IMR-90 (cell line): ENCODE data around the gene TIAM2. TPM values are rescaled to one million over a fixed set of nuclear protein-coding genes. Genes with fewer than 3 reads are reported as not detected.

ENCODE experiments used
- ATAC-seq: fragments of 200-7000 bp; cut with Tn5 transposase; 2 replicates; pipeline ENCODE4 v1.9.1; 2020; ENCODE audit warnings: low read depth, mild to moderate bottlenecking, moderate library complexity
- BruUV-seq: library from RNA; stranded (reverse); fragments of 400-500 nt; replicated peaks from 2 replicates; lab custom pipeline; 2021; lab: Mats Ljungman, UMichigan
- CTCF ChIA-PET: fragments of 300-600 bp; formaldehyde crosslinking; extraction: SDS; loops from one replicate; lab custom pipeline; 2021; ENCODE audit warnings: antibody characterized with exemption; lab: Yijun Ruan, JAX
- POLR2A ChIA-PET: fragments of 300-600 bp; sonication (Branson Sonifier 250); formaldehyde crosslinking; loops from one replicate; lab custom pipeline; 2022; ENCODE audit warnings: antibody characterized with exemption; ENCODE audit not compliant: unreplicated experiment; lab: Charles Lee
- DNase-seq: peaks from one replicate; pipeline ENCODE4 v3.0.0; 2013
- H2AFZ ChIP-seq: replicated peaks from 2 replicates; pipeline ENCODE3; 2013; ENCODE audit warnings: low read length, mild to moderate bottlenecking; ENCODE audit not compliant: poor library complexity
- H2AK5ac ChIP-seq: 2 replicates; pipeline ENCODE4 v1.6.1; 2013; ENCODE audit warnings: low read depth, low read length, inconsistent platforms
- H2AK9ac ChIP-seq: replicated peaks from 2 replicates; pipeline ENCODE3; 2013; ENCODE audit warnings: mild to moderate bottlenecking, low read depth, low read length, moderate library complexity; ENCODE audit not compliant: poor library complexity
- H2BK120ac ChIP-seq: 2 replicates; pipeline ENCODE4 v1.6.1; 2013; ENCODE audit warnings: low read depth, low read length, inconsistent platforms
- H2BK15ac ChIP-seq: 3 replicates; pipeline ENCODE4 v1.6.1; 2013; ENCODE audit warnings: low read depth, low read length, inconsistent platforms
- H2BK20ac ChIP-seq: 2 replicates; pipeline ENCODE4 v1.6.1; 2013; ENCODE audit warnings: low read depth, mild to moderate bottlenecking, inconsistent platforms, low read length, moderate library complexity
- H2BK5ac ChIP-seq: 2 replicates; pipeline ENCODE4 v1.6.1; 2013; ENCODE audit warnings: mild to moderate bottlenecking, low read depth, low read length, inconsistent platforms; ENCODE audit not compliant: poor library complexity, severe bottlenecking
- H3K14ac ChIP-seq: replicated peaks from 2 replicates; pipeline ENCODE4 v1.6.1; 2013; ENCODE audit warnings: low read depth, low read length, inconsistent platforms
- H3K18ac ChIP-seq: 2 replicates; pipeline ENCODE4 v1.6.1; 2013; ENCODE audit warnings: low read depth, low read length, control low read depth
- H3K23ac ChIP-seq: 2 replicates; pipeline ENCODE4 v1.6.1; 2013; ENCODE audit warnings: low read depth, low read length, inconsistent platforms
- H3K27ac ChIP-seq: 2 replicates; pipeline ENCODE4 v1.5.1; 2013; ENCODE audit warnings: mild to moderate bottlenecking, control low read depth, low read length; ENCODE audit not compliant: insufficient read depth
- H3K27me3 ChIP-seq: 2 replicates; pipeline ENCODE4 v1.6.1; 2013; ENCODE audit warnings: low read length; ENCODE audit not compliant: control insufficient read depth, insufficient read depth
- H3K36me3 ChIP-seq: 2 replicates; pipeline ENCODE4 v1.6.1; 2013; ENCODE audit warnings: low read length, mixed read lengths; ENCODE audit not compliant: control insufficient read depth, insufficient read depth
- H3K4ac ChIP-seq: 2 replicates; pipeline ENCODE4 v1.6.1; 2013; ENCODE audit warnings: low read depth, low read length, inconsistent platforms
- H3K4me1 ChIP-seq: 2 replicates; pipeline ENCODE4 v1.6.1; 2013; ENCODE audit warnings: low read length, mixed read lengths; ENCODE audit not compliant: control insufficient read depth, insufficient read depth
- H3K4me2 ChIP-seq: 2 replicates; pipeline ENCODE4 v1.6.1; 2013; ENCODE audit warnings: low read depth, mild to moderate bottlenecking, control low read depth, low read length, moderate library complexity
- H3K4me3 ChIP-seq: 2 replicates; pipeline ENCODE4 v1.5.1; 2013; ENCODE audit warnings: low read depth, mild to moderate bottlenecking, control low read depth, low read length, moderate library complexity; ENCODE audit not compliant: insufficient read depth
- H3K56ac ChIP-seq: 2 replicates; pipeline ENCODE4 v1.6.1; 2013; ENCODE audit warnings: low read length, inconsistent platforms; ENCODE audit not compliant: insufficient read depth; ENCODE audit errors: extremely low read depth
- H3K79me1 ChIP-seq, 2 experiments: 2 replicates each; pipeline ENCODE4 v1.6.1; 2013; ENCODE audit warnings: low read length in 2 of 2, inconsistent platforms in 1 of 2, low read depth in 1 of 2
- H3K9ac ChIP-seq: 2 replicates; pipeline ENCODE4 v1.6.1; 2013; ENCODE audit warnings: low read depth, low read length, control low read depth
- H3K9me1 ChIP-seq: 2 replicates; pipeline ENCODE4 v1.6.1; 2013; ENCODE audit warnings: low read length, inconsistent platforms; ENCODE audit not compliant: insufficient read depth
- H3K9me3 ChIP-seq: 2 replicates; pipeline ENCODE4 v1.6.1; 2013; ENCODE audit warnings: low read length; ENCODE audit not compliant: control insufficient read depth, insufficient read depth
- H4K20me1 ChIP-seq: 2 replicates; pipeline ENCODE4 v1.6.1; 2013; ENCODE audit warnings: low read length, inconsistent platforms; ENCODE audit not compliant: insufficient read depth
- H4K5ac ChIP-seq: 2 replicates; pipeline ENCODE4 v1.6.1; 2013; ENCODE audit warnings: mild to moderate bottlenecking, low read depth, low read length, control low read depth
- H4K8ac ChIP-seq, 2 experiments: 2 replicates each; pipeline ENCODE4 v1.6.1; 2013; ENCODE audit warnings: low read depth in 2 of 2, low read length in 2 of 2, control low read depth in 1 of 2, inconsistent platforms in 1 of 2
- H4K91ac ChIP-seq: 2 replicates; pipeline ENCODE4 v1.6.1; 2013; ENCODE audit warnings: low read depth, low read length, inconsistent platforms; ENCODE audit not compliant: insufficient read depth
- CEBPB ChIP-seq: IDR thresholded peaks from 2 replicates; pipeline ENCODE4 v1.6.1; 2012; ENCODE audit warnings: low read depth, low read length, improper control_type of control experiment
- CHD1 ChIP-seq: IDR thresholded peaks from 2 replicates; pipeline ENCODE4 v1.6.1; 2012; ENCODE audit warnings: low read depth, low read length, improper control_type of control experiment
- MAZ ChIP-seq: IDR thresholded peaks from 2 replicates; pipeline ENCODE4 v1.6.1; 2012; ENCODE audit warnings: low read depth, mild to moderate bottlenecking, low read length, improper control_type of control experiment, moderate library complexity, borderline replicate concordance
- MXI1 ChIP-seq: IDR thresholded peaks from 2 replicates; pipeline ENCODE4 v1.6.1; 2012; ENCODE audit warnings: low read depth, mild to moderate bottlenecking, low read length, moderate library complexity, borderline replicate concordance
- NFE2L2 ChIP-seq: fragments of 150-350 bp; IDR thresholded peaks from 2 replicates; pipeline ENCODE4 v1.6.1; 2016; ENCODE audit warnings: low read depth, mild to moderate bottlenecking, low read length
- POLR2A ChIP-seq: IDR thresholded peaks from 2 replicates; pipeline ENCODE4 v1.6.1; 2012; ENCODE audit warnings: mild to moderate bottlenecking, low read depth, low read length
- RAD21 ChIP-seq: IDR thresholded peaks from 2 replicates; pipeline ENCODE4 v1.6.1; 2012; ENCODE audit warnings: low read length, improper control_type of control experiment
- RCOR1 ChIP-seq: IDR thresholded peaks from 2 replicates; pipeline ENCODE4 v1.6.1; 2012; ENCODE audit warnings: mild to moderate bottlenecking, low read length, improper control_type of control experiment; ENCODE audit not compliant: insufficient replicate concordance
- RFX5 ChIP-seq: IDR thresholded peaks from 2 replicates; pipeline ENCODE4 v1.8.0; 2012; ENCODE audit warnings: low read depth, mild to moderate bottlenecking, low read length, moderate library complexity
- WGBS, 2 experiments: methylation state at CpG; one replicate each; pipeline versions ENCODE4 v1.1.5 to v1.1.7; 2013; ENCODE audit warnings: missing lambda C conversion rate in 2 of 2; ENCODE audit not compliant: insufficient read length in 1 of 2; ENCODE audit errors: extremely low coverage in 2 of 2; 5-methylcytosine and 5-hydroxymethylcytosine counted together
- dilution Hi-C: fragments of 300-500 bp; cut with HindIII; formaldehyde crosslinking; loops from one replicate; pipeline ENCODE4 v1.14.3; 2018; ENCODE audit warnings: low sequenced_read_pairs; ENCODE audit not compliant: unreplicated experiment
- in situ Hi-C: fragments of 300-500 bp; cut with MboI; formaldehyde crosslinking; loops from 3 replicates; pipeline ENCODE4 v1.14.3; 2019; ENCODE audit warnings: low sequenced_read_pairs, inconsistent platforms, mixed read lengths
- intact Hi-C: fragments of 100-400 bp; cut with micrococcal nuclease; formaldehyde crosslinking; loops from 2 replicates; pipeline ENCODE4 v1.10.0; 2022
- polyA plus RNA-seq, 3 experiments: library from polyadenylated mRNA; depleted of rRNA; stranded (reverse); fragments of >200 nt; gene quantifications; 2 replicates each; pipeline ENCODE4 v1.2.3, GENCODE V29; 2012; ENCODE audit warnings: low replicate concordance in 1 of 3
- total RNA-seq: library from RNA; depleted of rRNA; stranded (reverse); fragments of >200 nt; gene quantifications from 2 replicates; pipeline ENCODE4 v1.2.3, GENCODE V29; 2012
- TF ChIP-seq, protein P1 (sequence below): fragments of 150-350 bp; IDR thresholded peaks from 2 replicates; pipeline ENCODE4 v1.6.1; 2016; ENCODE audit warnings: low read depth, mild to moderate bottlenecking, low read length, moderate library complexity, borderline replicate concordance

Gene TIAM2
- total and polyA plus RNA-seq, 2 of the 4 experiments (the other 2 are of a cell fraction): 3.1 to 4.7 TPM

DNA sequence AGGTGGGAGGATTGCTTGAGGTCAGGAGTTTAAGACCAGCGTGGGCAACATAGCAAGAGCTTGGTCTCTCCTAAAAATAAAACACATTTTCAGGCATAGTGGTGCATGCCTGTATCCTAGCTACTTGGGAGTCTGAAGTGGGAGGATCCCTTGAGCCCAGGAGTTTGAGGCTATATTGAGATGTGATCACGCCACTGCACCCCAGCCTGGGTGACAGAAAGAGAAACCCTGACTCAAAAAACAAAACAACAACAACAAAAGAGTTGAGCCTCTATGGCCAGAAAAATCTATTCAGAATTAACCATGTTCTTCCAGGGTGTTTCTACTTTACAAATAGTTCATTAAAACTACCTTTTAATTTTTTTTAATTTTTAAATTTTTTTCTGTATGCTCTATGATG is 60.6 kb downstream of the TIAM2 start:
- ATAC-seq: no peak

More for the DNA sequence above, 60.6 kb downstream of the TIAM2 start:
- no peak overlapping the region for H3K4me3 ChIP-seq
- H2AK5ac ChIP-seq: no peak overlapping the region
- H2BK15ac ChIP-seq: no peak overlapping the region
- TF ChIP-seq, protein P1, sequence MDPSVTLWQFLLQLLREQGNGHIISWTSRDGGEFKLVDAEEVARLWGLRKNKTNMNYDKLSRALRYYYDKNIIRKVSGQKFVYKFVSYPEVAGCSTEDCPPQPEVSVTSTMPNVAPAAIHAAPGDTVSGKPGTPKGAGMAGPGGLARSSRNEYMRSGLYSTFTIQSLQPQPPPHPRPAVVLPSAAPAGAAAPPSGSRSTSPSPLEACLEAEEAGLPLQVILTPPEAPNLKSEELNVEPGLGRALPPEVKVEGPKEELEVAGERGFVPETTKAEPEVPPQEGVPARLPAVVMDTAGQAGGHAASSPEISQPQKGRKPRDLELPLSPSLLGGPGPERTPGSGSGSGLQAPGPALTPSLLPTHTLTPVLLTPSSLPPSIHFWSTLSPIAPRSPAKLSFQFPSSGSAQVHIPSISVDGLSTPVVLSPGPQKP: no peak
- TF ChIP-seq CHD1 (no peak), NFE2L2 (no peak), CEBPB (no peak), RCOR1 (no peak), MXI1 (no peak), RFX5 (no peak), RAD21 (no peak), MAZ (no peak), POLR2A (no peak)
- dilution Hi-C loops: no loop called here
- in situ Hi-C loops: no loop called here
- DNase-seq: no peak
- H2AFZ ChIP-seq: no peak overlapping the region
- H2BK120ac ChIP-seq: no peak overlapping the region
- H3K9ac ChIP-seq: no peak overlapping the region
- H3K56ac ChIP-seq: no peak overlapping the region
- no peak overlapping the region for H2BK20ac ChIP-seq
- no peak overlapping the region for H4K91ac ChIP-seq
- no peak overlapping the region for H3K14ac ChIP-seq
- H3K27me3 ChIP-seq: no peaks in the 10 kb centered on the region
- no peak overlapping the region for H3K23ac ChIP-seq
- H3K9me1 ChIP-seq: no peaks in the 10 kb centered on the region
- POLR2A ChIA-PET: no interaction called here
- intact Hi-C loops: no loop called here
- no peak overlapping the region for H3K27ac ChIP-seq
- BruUV-seq: no TSS peak
- no peak overlapping the region for H3K4ac ChIP-seq
- H4K20me1 ChIP-seq: no peaks in the 10 kb centered on the region
- no peak overlapping the region for H4K8ac ChIP-seq
- H3K4me2 ChIP-seq: no peak overlapping the region
- H3K36me3 ChIP-seq: no peaks in the 10 kb centered on the region
- WGBS, 2 experiments: no CpG with 5 or more reads among the region's 2 CpGs
- no peaks in the 10 kb centered on the region for H3K4me1 ChIP-seq
- H3K9me3 ChIP-seq: no peaks in the 10 kb centered on the region
- H3K79me1 ChIP-seq: no peaks in the 10 kb centered on the region
- H2AK9ac ChIP-seq: no peak overlapping the region
- CTCF ChIA-PET: no interaction called here
- H2BK5ac ChIP-seq: no peak overlapping the region
- no peak overlapping the region for H3K18ac ChIP-seq
- H4K5ac ChIP-seq: no peak overlapping the region
